Stimulated activated CD4-positive, alpha-beta T cell treated with anti-CD3 and anti-CD28 coated beads, Interleukin-1b, Interleukin-23, amount 100 ng/mL, for 1 hour (primary cell): ENCODE results near the gene NLRP11.
"Not testable (repeated sequence)": the region's sequence is repeated elsewhere in the genome, so short reads cannot be mapped to it uniquely, and the experiment has no call there.

ENCODE experiments used
- DNase-seq, 2 donors: peaks; one replicate each; pipeline ENCODE4 v3.0.0-alpha.2; 2020; ENCODE audit warnings: low read depth in 2 of 2

The NLRP11 gene

GRCh38 chr19:55778331-55778730 lies 53.5 kb downstream of the NLRP11 start:
- no peak for DNase-seq

- no peak for DNase-seq
These were observed 54.3 kb downstream of the NLRP11 start for GRCh38 chr19:55777528-55777927.

- DNase-seq: not testable (repeated sequence)
These were observed 62.2 kb downstream of the NLRP11 start for GRCh38 chr19:55769632-55770031.

- DNase-seq: not testable (repeated sequence)
These were observed 63.0 kb downstream of the NLRP11 start, which contains the start of gene RFPL4AL1 for GRCh38 chr19:55768818-55769217. TSS of gene RFPL4AL1 (plus strand) at chr19:55769118. CDS start at chr19:55771805, 2,687 bp downstream.

GRCh38 chr19:55766466-55766865 lies 65.3 kb downstream of the NLRP11 start:
- DNase-seq: no peak

GRCh38 chr19:55758797-55759196 lies 73.0 kb downstream of the NLRP11 start, which contains the start of gene RFPL4A:
TSS of gene RFPL4A (plus strand) at chr19:55759097. CDS start at chr19:55761801, 2,704 bp downstream.
- not testable (repeated sequence) for DNase-seq

- DNase-seq: not testable (repeated sequence)
These were observed 75.0 kb downstream of the NLRP11 start for GRCh38 chr19:55756808-55757207.

- no peak for DNase-seq
These were observed 78.4 kb downstream of the NLRP11 start for GRCh38 chr19:55753401-55753800.

GRCh38 chr19:55750715-55751114 lies 81.1 kb downstream of the NLRP11 start:
- DNase-seq: no peak

- DNase-seq: no peak
These were observed 93.5 kb downstream of the NLRP11 start, which contains the start of gene NLRP9 for GRCh38 chr19:55738302-55738701. TSS of gene NLRP9 (minus strand) at chr19:55738402. CDS start at chr19:55738374, 28 bp downstream.
